ENCODE results near the gene ACTR3C.

GRCh38 chr7:150356265-150356897 lies 33.0 kb upstream of the ACTR3C start:
- TF ChIP-seq ZNF8 (CRISPR knock-in tag; IDR thresholded peaks at IDR 0.05) (no peak), ZFP30 (CRISPR knock-in tag; IDR thresholded peaks at IDR 0.05) (no peak), GLIS3 (CRISPR knock-in tag; IDR thresholded peaks at IDR 0.05) (no peak)
